ENCODE measurements around the gene NFIB. TPM values are rescaled to one million over a fixed set of nuclear protein-coding genes. Genes with fewer than 3 reads are reported as not detected.

NFIB gene
- total RNA-seq, 4 donors from 2014 or later, result 85.3 to 173 (median 115) TPM

DNA sequence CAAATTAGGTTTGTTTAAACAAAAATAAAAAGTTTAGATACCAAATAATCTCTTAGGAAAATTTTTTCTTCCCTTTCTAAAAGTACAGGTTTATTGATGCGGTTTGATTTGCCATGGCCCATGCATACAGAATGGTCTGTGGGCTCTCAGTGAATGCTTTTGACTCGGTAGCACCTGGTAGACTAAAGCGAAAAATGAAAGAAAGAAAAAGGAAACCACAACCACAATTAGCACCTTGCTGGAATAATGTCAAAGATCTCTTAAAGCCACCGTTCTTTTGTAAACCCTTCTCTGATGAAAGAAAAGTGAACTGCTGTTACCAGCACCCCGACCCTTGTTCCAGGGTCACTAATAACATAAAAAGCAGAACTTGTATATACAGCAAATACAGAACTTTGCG is 157.9 kb downstream of the NFIB start:
- TF ChIP-seq, protein P1, sequence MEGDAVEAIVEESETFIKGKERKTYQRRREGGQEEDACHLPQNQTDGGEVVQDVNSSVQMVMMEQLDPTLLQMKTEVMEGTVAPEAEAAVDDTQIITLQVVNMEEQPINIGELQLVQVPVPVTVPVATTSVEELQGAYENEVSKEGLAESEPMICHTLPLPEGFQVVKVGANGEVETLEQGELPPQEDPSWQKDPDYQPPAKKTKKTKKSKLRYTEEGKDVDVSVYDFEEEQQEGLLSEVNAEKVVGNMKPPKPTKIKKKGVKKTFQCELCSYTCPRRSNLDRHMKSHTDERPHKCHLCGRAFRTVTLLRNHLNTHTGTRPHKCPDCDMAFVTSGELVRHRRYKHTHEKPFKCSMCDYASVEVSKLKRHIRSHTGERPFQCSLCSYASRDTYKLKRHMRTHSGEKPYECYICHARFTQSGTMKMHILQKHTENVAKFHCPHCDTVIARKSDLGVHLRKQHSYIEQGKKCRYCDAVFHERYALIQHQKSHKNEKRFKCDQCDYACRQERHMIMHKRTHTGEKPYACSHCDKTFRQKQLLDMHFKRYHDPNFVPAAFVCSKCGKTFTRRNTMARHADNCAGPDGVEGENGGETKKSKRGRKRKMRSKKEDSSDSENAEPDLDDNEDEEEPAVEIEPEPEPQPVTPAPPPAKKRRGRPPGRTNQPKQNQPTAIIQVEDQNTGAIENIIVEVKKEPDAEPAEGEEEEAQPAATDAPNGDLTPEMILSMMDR (IDR thresholded peaks at IDR 0.05), result no peak
- no peaks in the 10 kb centered on the region for H3K27me3 ChIP-seq
- H3K9me3 ChIP-seq, result no peaks in the 10 kb centered on the region
- H3K4me1 ChIP-seq, result no peaks in the 10 kb centered on the region
- H3K36me3 ChIP-seq, result no peaks in the 10 kb centered on the region
- no peak for DNase-seq
- intact Hi-C loops (cut with DNase I; ENCODE audit: low total_unique reads), result no loop called here
- no peak overlapping the region for H3K4me3 ChIP-seq
- H3K27ac ChIP-seq, result no peak overlapping the region

DNA sequence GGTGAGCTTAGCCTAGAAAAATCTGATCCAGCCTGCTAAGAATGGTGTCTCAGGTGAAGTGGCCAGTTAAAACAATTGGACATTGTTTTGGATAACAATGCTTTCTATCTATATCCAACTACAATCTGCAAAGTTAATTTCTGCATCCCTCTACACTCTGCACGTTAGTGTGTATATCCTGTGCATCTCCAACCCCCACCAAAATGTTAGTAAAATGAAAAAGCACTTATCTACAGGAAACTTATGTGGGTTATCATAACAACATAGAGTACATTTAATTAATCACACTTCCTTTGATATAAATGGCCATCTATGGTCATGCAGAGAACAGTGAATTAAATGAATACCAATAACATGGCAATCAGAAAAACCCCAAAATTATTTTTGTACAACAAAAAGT is 158.7 kb downstream of the NFIB start:
- Histone ChIP-seq H3K4me3 (no peak overlapping the region), H3K27me3 (no peaks in the 10 kb centered on the region), H3K4me1 (no peaks in the 10 kb centered on the region), H3K36me3 (no peaks in the 10 kb centered on the region), H3K9me3 (no peaks in the 10 kb centered on the region), H3K27ac (no peak overlapping the region)
- intact Hi-C loops (cut with DNase I; ENCODE audit: low total_unique reads), result no loop called here
- no peak for TF ChIP-seq POLR2A (IDR thresholded peaks at IDR 0.05)
- TF ChIP-seq, protein P1 (IDR thresholded peaks at IDR 0.05), result no peak
- DNase-seq, result no peak

DNA sequence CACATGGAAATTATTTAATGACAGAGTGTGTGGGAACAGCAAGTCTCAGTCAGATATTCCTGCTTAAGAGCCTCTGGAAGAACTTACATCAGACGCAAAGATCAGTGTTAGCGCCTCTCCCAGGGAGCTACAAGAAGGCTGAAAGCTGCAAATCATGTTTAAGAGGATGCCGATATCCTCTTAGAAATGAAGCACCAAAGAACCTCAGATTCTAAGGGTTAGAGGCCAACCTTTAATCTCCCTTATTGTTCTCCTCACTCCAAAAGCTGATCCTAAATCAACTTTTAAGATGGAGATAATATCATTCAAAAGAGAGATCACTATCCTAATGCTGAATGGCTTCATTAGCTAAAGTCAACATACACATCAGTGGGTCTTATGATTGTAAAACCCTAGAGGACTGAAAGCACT is 160.6 kb downstream of the NFIB start:
- no peaks in the 10 kb centered on the region for H3K27me3 ChIP-seq
- DNase-seq, result no peak
- intact Hi-C loops (cut with DNase I; ENCODE audit: low total_unique reads), result no loop called here
- no peaks in the 10 kb centered on the region for H3K36me3 ChIP-seq
- no peaks in the 10 kb centered on the region for H3K4me1 ChIP-seq
- H3K9me3 ChIP-seq, result no peaks in the 10 kb centered on the region
- H3K4me3 ChIP-seq, result no peak overlapping the region
- no peak overlapping the region for H3K27ac ChIP-seq
- TF ChIP-seq, protein P1 (IDR thresholded peaks at IDR 0.05), result no peak
- TF ChIP-seq POLR2A (IDR thresholded peaks at IDR 0.05), result no peak

DNA sequence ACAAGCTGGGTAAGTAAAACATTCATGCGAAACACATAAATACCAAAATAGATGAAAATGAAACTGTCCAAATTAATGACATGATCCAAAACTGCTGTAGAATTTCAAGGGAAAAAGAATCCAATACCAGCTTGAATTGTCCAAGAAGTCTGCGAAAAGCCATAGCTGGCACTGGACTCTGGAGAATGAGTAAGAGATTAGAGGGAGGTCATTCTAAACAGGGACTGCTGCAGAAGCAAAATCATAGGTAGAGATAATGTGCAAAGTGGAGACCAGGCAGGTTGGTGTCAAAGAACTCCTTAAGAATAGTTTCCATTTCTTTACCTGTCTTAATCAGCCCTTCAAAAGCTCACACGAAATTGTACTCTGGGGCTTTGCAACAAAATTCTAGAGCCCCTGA is 162.5 kb downstream of the NFIB start:
- H3K9me3 ChIP-seq, result no peaks in the 10 kb centered on the region
- no peak overlapping the region for H3K4me3 ChIP-seq
- H3K4me1 ChIP-seq, result no peaks in the 10 kb centered on the region
- H3K36me3 ChIP-seq, result no peaks in the 10 kb centered on the region
- H3K27ac ChIP-seq, result no peak overlapping the region
- DNase-seq, result no peak
- intact Hi-C loops (cut with DNase I; ENCODE audit: low total_unique reads), result no loop called here
- TF ChIP-seq POLR2A (IDR thresholded peaks at IDR 0.05), result no peak
- TF ChIP-seq, protein P1 (IDR thresholded peaks at IDR 0.05), result no peak
- H3K27me3 ChIP-seq, result no peaks in the 10 kb centered on the region

DNA sequence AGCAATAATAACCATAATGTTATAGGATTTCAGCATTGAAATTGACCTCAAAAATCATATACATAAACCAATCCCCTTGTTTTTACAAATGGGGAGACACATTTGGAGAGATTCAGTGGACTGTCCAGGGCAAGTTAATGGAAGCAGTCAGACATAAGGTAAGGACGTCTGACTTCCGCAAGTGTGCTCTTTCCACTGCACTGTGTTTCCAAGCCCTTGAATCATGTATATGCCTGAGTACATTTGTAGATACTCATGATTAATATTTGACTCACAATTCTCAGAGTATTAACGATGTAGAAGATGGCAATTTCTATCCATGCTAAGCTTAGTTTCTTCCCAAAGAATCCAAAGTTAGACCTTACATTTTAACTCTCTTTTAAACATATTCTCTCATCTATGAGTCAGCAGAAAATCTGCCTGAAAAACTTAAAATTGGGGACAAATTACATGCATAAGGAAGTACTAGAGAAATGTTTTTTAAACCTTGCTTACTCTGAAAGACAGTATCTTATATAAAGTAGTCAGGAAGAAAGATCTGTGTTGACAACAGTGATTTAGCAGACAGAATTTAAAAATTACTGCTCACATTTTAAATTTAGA is 165.3 kb downstream of the NFIB start:
- Histone ChIP-seq H3K4me3 (no peak overlapping the region), H3K4me1 (no peaks in the 10 kb centered on the region), H3K27ac (no peak overlapping the region), H3K27me3 (no peaks in the 10 kb centered on the region), H3K36me3 (no peaks in the 10 kb centered on the region), H3K9me3 (no peaks in the 10 kb centered on the region)
- DNase-seq, result no peak
- intact Hi-C loops (cut with DNase I; ENCODE audit: low total_unique reads), result no loop called here
- TF ChIP-seq, protein P1 (IDR thresholded peaks at IDR 0.05), result no peak
- no peak for TF ChIP-seq POLR2A (IDR thresholded peaks at IDR 0.05)

Measured in uterus (tissue), 4 donors.